HuH-7.5 (cell line): ENCODE measurements around the gene PTTG1IP.
"Not testable (repeated sequence)": the region's sequence is repeated elsewhere in the genome, so short reads cannot be mapped to it uniquely, and the experiment has no call there.

Experiments used
- DNase-seq: peaks from one replicate; pipeline ENCODE4 v3.0.0; 2011; ENCODE audit warnings: low spot score

PTTG1IP gene

DNA sequence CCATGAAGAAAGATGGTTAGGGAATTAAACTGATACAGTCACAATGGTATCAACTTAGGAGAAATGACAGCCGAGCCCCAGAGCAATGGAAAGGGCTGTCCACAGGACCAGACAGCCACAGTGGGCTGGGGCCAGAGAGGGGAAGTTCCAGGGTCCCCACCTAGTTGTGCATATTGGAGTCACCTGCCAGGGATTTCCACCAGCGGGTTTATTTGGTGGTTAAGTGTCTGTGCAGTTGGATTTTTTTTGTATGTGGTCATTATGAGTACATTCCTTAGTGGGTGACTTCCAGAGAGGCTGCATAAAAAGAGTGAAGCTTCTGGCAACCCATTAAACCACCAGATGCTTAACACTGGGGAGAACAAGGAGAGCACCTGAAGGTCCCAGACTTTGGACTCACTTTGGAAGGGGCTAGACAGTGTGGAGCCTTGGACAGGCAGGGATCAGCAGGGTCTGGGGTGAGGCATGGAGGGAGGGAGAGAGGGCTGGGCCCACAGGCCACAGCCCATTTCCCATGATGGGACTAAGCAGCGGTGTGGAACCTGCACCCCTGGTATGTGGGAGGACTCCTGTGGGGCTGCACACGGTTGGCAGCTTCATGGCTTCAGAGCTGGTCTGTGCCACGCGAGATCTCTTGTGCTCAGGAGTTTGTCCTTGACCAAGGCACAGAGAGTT, 7.8 kb upstream of the PTTG1IP start:
- no peak for DNase-seq

- DNase-seq: no peak
Measured at GRCh38 chr21:44880405-44881197, 7.1 kb upstream of the PTTG1IP start.

GRCh38 chr21:44879238-44879637, 5.7 kb upstream of the PTTG1IP start:
- DNase-seq: not testable (repeated sequence)

GRCh38 chr21:44878053-44878982, 4.8 kb upstream of the PTTG1IP start:
- DNase-seq: no peak

DNA sequence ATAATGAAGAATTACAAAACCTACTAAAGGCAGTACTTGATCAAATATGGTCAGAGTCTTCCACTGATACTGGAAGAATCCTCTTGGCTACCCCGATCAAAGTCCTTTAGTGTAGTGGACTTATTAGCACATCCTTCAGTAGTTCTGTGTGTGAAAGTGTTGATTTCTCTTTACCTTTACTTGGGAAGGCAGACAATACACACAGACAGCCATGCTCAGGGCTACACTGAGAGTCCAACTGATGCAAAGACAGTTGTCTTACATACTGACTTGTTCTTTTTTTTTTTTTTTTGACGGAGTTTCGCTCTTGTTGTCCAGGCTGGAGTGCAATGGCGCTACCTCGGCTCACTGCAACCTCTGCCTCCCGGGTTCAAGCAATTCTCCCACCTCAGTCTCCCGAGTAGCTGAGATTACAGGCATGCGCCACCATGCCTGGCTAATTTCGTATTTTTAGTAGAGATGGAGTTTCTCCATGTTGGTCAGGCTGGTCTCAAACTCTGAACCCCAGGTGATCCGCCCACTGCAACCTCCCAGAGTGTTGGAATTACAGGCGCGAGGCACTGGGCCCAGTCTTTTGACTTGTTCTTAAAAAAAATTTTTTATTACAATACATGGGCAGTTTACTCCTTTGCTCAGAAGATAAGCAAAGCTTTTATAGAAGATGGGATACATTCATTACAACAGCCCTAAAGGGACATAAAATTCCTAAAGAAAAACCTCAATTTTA, 3.5 kb upstream of the PTTG1IP start:
- DNase-seq: no peak

DNA sequence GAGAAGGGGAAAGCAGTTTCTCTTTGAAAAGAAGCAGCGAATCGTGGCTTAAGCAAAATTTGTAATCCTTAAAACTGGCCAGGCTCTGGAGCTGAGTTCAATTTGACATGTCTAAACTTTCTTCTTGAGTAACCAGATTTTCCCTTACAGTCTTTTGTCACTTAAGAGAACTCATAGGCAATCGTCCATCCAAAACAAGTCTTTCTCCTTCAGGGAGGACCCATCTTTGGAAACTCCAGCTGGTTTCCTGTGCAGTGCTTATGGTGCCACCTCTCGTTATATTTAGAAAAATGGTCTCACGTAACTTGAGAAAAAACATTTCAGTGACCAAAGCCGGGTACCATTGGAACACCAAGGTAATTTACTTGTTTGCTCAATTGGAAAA, 1.8 kb upstream of the PTTG1IP start:
- no peak for DNase-seq

DNA sequence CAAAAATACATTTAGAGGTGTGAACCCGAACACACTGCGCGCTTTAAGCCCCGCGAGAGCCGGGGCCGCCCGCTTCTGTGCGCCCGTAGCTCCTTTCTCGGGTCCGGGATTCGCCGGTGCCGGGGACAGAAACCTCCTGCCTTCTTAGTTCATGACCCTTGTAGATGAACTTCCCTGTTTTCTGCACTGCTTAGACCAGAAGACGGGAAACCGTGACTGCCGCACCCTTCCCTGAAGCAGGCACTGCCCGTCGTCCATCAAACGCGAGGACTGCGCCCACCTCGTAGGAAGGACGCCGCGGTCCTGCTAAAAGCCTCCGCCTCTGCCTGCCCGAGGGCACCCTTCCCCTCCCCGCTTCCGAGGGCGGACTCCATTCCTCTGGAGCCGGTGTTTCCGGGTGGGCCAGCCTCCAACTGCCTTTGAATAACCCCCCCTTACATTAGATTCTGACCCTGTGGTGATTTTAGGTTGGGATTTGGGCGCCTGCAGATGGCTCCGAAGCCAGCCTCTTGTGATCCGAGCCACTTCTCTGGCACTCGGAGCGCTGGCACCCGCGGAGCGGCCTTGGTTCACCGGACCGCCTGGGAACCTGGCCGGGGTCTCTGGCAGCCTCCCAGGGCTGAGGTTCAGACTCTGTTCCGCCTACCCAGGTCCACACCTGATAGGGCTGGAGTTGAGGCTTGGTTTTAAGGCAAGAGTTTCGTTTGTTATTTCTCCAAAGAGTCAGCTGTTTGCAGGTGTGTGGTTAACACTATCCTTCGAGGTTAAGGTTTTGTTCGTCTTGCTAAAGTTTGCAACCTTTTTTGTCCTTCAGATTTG, 1.2 kb upstream of the PTTG1IP start:
- no peak for DNase-seq

DNA sequence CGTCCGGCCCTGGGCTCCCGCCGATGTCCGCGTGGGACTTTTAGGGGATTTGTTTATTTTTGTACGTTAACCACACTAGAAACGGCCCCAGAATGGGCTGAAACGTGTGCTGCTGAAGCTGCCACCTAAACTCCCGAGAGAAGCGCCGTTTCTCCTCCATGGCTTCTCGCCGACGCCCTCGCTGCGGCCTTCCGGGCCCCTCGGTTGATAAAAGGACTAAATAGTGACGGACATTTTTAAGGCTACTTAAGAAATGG, 678 bp upstream of the PTTG1IP start:
- DNase-seq: no peak

GRCh38 chr21:44872649-44873355, 688 bp downstream of the PTTG1IP start:
- no peak for DNase-seq

DNA sequence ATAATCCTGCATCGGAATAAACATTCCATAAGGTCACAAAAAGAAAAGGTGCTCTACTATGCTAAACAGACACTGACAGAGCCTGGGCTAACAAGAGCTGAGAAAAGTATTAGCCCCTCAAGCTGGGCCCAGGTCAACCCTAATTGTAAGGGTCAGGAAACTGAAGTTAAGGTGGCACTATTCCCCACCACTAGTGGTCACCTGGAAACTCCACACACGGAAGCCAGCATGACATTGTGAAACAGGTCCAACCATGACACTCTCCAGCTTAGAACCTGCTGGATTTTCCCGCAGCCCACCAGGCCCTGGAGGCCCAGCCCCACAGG, 1.2 kb downstream of the PTTG1IP start:
- DNase-seq: peak; percentile 54

DNA sequence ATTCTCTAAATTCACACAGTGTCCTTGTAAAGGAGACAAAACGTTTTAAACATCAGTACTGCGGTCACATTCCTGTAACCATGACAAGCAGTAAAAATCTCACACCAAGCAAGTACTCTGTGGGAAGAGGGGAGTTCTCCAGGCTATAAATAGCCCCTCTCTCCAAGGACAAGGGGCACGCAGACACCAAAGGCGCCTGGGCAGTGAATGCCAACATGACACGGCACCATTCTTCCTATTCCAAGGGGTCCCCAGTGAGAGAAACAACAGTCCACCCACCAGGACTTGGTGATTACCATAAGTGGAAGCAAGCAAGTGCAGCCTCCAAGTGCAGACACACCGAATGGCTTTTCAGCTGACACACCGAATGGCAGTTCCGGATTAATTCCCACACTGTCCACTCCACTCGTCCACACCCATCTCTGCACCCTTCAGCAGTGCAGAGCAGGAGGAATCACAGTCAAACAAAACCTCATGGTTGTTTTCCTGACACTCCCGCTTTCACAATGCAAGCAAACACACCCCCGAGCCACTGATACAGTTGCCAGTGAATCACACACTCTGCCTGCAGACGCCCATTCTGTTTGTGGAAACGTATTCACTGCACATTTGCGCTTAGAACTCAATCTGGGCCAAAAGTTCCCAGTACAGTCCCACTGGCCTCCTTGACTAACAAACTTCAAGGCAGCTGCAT, 1.8 kb downstream of the PTTG1IP start:
- peak; percentile 64 for DNase-seq

DNA sequence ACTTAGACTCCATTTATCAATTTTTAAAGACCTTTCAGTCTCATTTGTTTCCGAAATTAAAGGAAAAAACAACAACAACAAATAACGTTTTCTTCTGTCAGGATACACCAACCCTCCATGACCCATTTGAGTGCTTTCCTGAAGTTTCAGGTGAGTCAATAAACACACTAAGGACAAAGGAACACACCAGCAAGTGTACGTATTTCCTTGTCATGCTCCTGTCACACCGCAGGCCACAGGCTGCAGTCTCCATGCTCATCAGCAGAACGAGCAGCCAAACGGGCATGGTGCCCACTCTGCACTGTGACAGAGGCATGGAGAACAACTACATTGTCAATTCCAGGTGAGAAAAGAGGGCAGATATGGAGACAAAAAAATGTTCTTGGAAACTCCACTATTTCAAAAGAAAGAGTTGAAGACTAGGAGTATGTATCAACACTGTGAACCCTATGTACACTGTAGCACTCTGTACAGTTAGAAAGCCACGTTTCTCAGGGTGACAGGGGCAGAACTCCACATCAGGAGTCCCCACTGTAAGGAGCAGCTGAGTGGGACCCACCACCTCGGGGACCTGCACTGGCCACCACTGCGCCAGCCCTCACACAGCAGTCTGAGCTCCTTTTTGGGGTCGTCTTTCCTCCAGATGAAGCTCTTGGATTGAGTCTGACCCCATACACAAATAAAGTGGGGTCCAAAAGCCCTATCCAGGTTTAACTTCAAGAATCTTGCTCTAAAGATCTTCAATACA, 2.6 kb downstream of the PTTG1IP start:
- no peak for DNase-seq

GRCh38 chr21:44869781-44870747, 3.4 kb downstream of the PTTG1IP start:
- DNase-seq: peak; percentile 39

DNA sequence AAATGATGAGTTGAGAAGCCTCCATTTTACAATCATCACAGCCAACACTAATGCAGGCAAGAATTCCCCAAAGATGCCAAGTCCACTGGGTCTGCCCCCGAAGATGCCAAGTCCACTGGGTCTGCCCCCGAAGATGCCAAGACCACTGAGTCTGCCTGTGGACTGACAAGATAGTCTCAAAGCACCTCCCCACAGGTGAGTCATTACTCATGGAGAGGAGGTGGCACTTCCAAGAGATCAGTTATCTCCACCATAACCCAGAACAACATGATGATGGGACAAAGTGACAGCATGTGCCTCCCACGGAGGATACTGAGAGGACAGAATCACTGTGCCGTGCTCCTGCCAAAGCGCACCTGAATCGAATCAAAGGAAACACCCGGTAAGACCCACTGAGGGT, 4.8 kb downstream of the PTTG1IP start:
- DNase-seq: no peak

- DNase-seq: no peak
Measured at GRCh38 chr21:44867999-44868700, 5.3 kb downstream of the PTTG1IP start.

- no peak for DNase-seq
Measured at GRCh38 chr21:44867464-44867863, 6.0 kb downstream of the PTTG1IP start.

GRCh38 chr21:44866780-44867179, 6.7 kb downstream of the PTTG1IP start:
- DNase-seq: no peak
